HEK293 (cell line): ENCODE results near the gene NFATC2IP.

Source experiments
- ELK4 ChIP-seq: IDR thresholded peaks from 2 replicates; pipeline ENCODE4 v1.6.1; 2011; ENCODE audit warnings: mild to moderate bottlenecking, low read depth, low read length, borderline replicate concordance
- FEZF1 ChIP-seq: fragments of 450-650 bp; formaldehyde crosslinking; IDR thresholded peaks from 2 replicates; pipeline ENCODE4 v1.5.1; 2016; ENCODE audit warnings: missing biosample characterization, missing genetic modification characterization
- KLF8 ChIP-seq: fragments of 450-650 bp; formaldehyde crosslinking; IDR thresholded peaks from 2 replicates; pipeline ENCODE4 v1.5.1; 2016; ENCODE audit warnings: missing biosample characterization, missing genetic modification characterization
- MEIS1 ChIP-seq: sonication (generic); formaldehyde crosslinking; IDR thresholded peaks from 2 replicates; pipeline ENCODE4 v1.8.1; 2022; ENCODE audit warnings: missing genetic modification reagents, mild to moderate bottlenecking, borderline replicate concordance
- TSHZ1 ChIP-seq: fragments of 450-650 bp; formaldehyde crosslinking; IDR thresholded peaks from 2 replicates; pipeline ENCODE4 v1.5.1; 2016; ENCODE audit warnings: missing biosample characterization, missing genetic modification characterization, borderline replicate concordance
- YY2 ChIP-seq: fragments of 450-650 bp; formaldehyde crosslinking; IDR thresholded peaks from 2 replicates; pipeline ENCODE4 v1.5.1; 2016; ENCODE audit warnings: missing biosample characterization, missing genetic modification characterization
- ZBTB21 ChIP-seq: fragments of 450-650 bp; formaldehyde crosslinking; IDR thresholded peaks from 2 replicates; pipeline ENCODE4 v1.5.1; 2017; ENCODE audit warnings: missing biosample characterization, missing genetic modification characterization
- ZFP3 ChIP-seq: fragments of 450-650 bp; formaldehyde crosslinking; IDR thresholded peaks from 2 replicates; pipeline ENCODE4 v1.5.1; 2016; ENCODE audit warnings: low read depth, missing biosample characterization, missing genetic modification characterization
- ZIC2 ChIP-seq: fragments of 450-650 bp; formaldehyde crosslinking; IDR thresholded peaks from 2 replicates; pipeline ENCODE4 v1.5.1; 2016; ENCODE audit warnings: missing biosample characterization, missing genetic modification characterization
- ZNF146 ChIP-seq: fragments of 450-650 bp; formaldehyde crosslinking; IDR thresholded peaks from 2 replicates; pipeline ENCODE4 v1.5.1; 2016; ENCODE audit warnings: missing biosample characterization, missing genetic modification characterization
- ZNF169 ChIP-seq: fragments of 450-650 bp; formaldehyde crosslinking; IDR thresholded peaks from 2 replicates; pipeline ENCODE4 v1.5.1; 2016; ENCODE audit warnings: missing biosample characterization, missing genetic modification characterization
- ZNF292 ChIP-seq: fragments of 450-650 bp; formaldehyde crosslinking; IDR thresholded peaks from 2 replicates; pipeline ENCODE4 v1.5.1; 2016; ENCODE audit warnings: low read depth, missing biosample characterization, missing genetic modification characterization, borderline replicate concordance
- ZNF302 ChIP-seq: fragments of 450-650 bp; formaldehyde crosslinking; IDR thresholded peaks from 2 replicates; pipeline ENCODE4 v1.5.1; 2016; ENCODE audit warnings: missing biosample characterization, missing genetic modification characterization, low read depth
- ZNF311 ChIP-seq: fragments of 450-650 bp; formaldehyde crosslinking; IDR thresholded peaks from 2 replicates; pipeline ENCODE4 v1.5.1; 2017; ENCODE audit warnings: missing biosample characterization, missing genetic modification characterization, borderline replicate concordance
- ZNF354C ChIP-seq: fragments of 450-650 bp; formaldehyde crosslinking; IDR thresholded peaks from 2 replicates; pipeline ENCODE4 v1.5.1; 2016; ENCODE audit warnings: missing biosample characterization, missing genetic modification characterization, low read depth, borderline replicate concordance
- ZNF362 ChIP-seq: fragments of 450-650 bp; formaldehyde crosslinking; IDR thresholded peaks from 2 replicates; pipeline ENCODE4 v1.5.1; 2016; ENCODE audit warnings: missing biosample characterization, missing genetic modification characterization
- ZNF426 ChIP-seq: fragments of 450-650 bp; formaldehyde crosslinking; IDR thresholded peaks from 2 replicates; pipeline ENCODE4 v1.5.1; 2017; ENCODE audit warnings: missing biosample characterization, missing genetic modification characterization, mild to moderate bottlenecking, inconsistent platforms, moderate library complexity
- ZNF488 ChIP-seq: fragments of 450-650 bp; formaldehyde crosslinking; IDR thresholded peaks from 2 replicates; pipeline ENCODE4 v1.5.1; 2016; ENCODE audit warnings: missing biosample characterization, missing genetic modification characterization
- ZNF501 ChIP-seq: fragments of 450-650 bp; formaldehyde crosslinking; IDR thresholded peaks from 2 replicates; pipeline ENCODE4 v1.5.1; 2016; ENCODE audit warnings: missing biosample characterization, missing genetic modification characterization
- ZNF585B ChIP-seq: fragments of 450-650 bp; formaldehyde crosslinking; IDR thresholded peaks from 2 replicates; pipeline ENCODE4 v1.5.1; 2016; ENCODE audit warnings: missing biosample characterization, missing genetic modification characterization
- ZNF791 ChIP-seq: fragments of 450-650 bp; formaldehyde crosslinking; IDR thresholded peaks from 2 replicates; pipeline ENCODE4 v1.5.1; 2016; ENCODE audit warnings: missing biosample characterization, missing genetic modification characterization
- ZSCAN18 ChIP-seq: fragments of 450-650 bp; formaldehyde crosslinking; IDR thresholded peaks from 2 replicates; pipeline ENCODE4 v1.5.1; 2016; ENCODE audit warnings: missing biosample characterization, missing genetic modification characterization
- TF ChIP-seq, protein P1 (sequence below): fragments of 450-650 bp; formaldehyde crosslinking; IDR thresholded peaks from 2 replicates; pipeline ENCODE4 v1.5.1; 2016; ENCODE audit warnings: missing biosample characterization, missing genetic modification characterization
- TF ChIP-seq, protein P2 (sequence below): fragments of 450-650 bp; formaldehyde crosslinking; IDR thresholded peaks from 2 replicates; pipeline ENCODE4 v1.5.1; 2016; ENCODE audit warnings: missing biosample characterization, missing genetic modification characterization
- TF ChIP-seq, protein P3 (sequence below): fragments of 450-650 bp; IDR thresholded peaks from 2 replicates; pipeline ENCODE4 v1.5.1; 2018; ENCODE audit warnings: missing biosample characterization, mild to moderate bottlenecking, missing genetic modification characterization

The NFATC2IP gene

DNA sequence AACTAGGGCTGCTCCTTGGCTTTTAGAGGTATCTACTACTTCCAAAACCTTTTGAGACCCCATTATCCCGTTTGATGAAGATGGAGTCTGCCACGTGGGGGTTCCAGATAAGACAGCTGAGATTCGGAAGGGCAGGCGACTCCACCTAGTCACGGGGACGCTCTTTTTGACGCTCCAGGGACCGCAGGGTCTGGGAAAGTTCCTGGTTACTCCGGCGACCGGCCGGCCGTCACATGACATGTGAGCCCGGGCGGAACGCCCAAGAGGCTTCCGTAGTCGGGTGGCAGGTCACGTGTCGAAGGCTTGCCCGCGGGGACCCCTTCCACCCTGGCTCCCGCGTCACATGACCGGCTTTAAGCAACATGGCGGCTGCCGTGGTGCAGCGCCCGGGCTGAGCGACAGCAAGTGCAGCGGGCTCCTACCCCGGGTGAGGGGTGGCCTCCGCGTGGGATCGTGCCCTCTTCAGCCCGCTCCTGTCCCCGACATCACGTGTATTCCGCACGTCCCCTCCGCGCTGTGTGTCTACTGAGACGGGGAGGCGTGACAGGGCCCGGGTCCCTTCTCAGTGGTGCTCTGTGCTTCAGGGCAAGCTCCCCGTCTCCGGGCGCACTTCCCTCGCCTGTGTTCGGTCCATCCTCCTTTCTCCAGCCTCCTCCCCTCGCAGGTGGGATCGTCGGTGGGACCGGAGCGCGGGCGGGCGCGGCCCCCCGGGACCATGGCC, 23.9 kb downstream of the NFATC2IP start, which contains the start of gene SPNS1 (continued):
- TF ChIP-seq ZNF311 = no peak
- peak; percentile 99 for TF ChIP-seq YY2
- TF ChIP-seq ZNF791 (tag by site-specific recombination) = no peak
- no peak for TF ChIP-seq MEIS1 (CRISPR knock-in tag)
- TF ChIP-seq ZNF362 (tag by site-specific recombination) = no peak
- TF ChIP-seq ZBTB21 (tag by site-specific recombination) = peak; percentile 80
- TF ChIP-seq ZNF169 (tag by site-specific recombination) = no peak
- TF ChIP-seq, protein P1, sequence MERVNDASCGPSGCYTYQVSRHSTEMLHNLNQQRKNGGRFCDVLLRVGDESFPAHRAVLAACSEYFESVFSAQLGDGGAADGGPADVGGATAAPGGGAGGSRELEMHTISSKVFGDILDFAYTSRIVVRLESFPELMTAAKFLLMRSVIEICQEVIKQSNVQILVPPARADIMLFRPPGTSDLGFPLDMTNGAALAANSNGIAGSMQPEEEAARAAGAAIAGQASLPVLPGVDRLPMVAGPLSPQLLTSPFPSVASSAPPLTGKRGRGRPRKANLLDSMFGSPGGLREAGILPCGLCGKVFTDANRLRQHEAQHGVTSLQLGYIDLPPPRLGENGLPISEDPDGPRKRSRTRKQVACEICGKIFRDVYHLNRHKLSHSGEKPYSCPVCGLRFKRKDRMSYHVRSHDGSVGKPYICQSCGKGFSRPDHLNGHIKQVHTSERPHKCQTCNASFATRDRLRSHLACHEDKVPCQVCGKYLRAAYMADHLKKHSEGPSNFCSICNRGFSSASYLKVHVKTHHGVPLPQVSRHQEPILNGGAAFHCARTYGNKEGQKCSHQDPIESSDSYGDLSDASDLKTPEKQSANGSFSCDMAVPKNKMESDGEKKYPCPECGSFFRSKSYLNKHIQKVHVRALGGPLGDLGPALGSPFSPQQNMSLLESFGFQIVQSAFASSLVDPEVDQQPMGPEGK (tag by site-specific recombination) = peak; percentile 89
- TF ChIP-seq ZNF585B (tag by site-specific recombination) = no peak
- no peak for TF ChIP-seq ELK4
- TF ChIP-seq TSHZ1 (tag by site-specific recombination) = no peak; the same call in 1 of the 2 replicates
- TF ChIP-seq, protein P2, sequence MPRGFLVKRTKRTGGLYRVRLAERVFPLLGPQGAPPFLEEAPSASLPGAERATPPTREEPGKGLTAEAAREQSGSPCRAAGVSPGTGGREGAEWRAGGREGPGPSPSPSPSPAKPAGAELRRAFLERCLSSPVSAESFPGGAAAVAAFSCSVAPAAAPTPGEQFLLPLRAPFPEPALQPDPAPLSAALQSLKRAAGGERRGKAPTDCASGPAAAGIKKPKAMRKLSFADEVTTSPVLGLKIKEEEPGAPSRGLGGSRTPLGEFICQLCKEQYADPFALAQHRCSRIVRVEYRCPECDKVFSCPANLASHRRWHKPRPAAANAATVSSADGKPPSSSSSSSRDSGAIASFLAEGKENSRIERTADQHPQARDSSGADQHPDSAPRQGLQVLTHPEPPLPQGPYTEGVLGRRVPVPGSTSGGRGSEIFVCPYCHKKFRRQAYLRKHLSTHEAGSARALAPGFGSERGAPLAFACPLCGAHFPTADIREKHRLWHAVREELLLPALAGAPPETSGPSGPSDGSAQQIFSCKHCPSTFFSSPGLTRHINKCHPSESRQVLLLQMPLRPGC = peak; percentile 83; the same call in 1 of the 2 replicates
- TF ChIP-seq ZNF302 (tag by site-specific recombination) = no peak
- TF ChIP-seq, protein P3, sequence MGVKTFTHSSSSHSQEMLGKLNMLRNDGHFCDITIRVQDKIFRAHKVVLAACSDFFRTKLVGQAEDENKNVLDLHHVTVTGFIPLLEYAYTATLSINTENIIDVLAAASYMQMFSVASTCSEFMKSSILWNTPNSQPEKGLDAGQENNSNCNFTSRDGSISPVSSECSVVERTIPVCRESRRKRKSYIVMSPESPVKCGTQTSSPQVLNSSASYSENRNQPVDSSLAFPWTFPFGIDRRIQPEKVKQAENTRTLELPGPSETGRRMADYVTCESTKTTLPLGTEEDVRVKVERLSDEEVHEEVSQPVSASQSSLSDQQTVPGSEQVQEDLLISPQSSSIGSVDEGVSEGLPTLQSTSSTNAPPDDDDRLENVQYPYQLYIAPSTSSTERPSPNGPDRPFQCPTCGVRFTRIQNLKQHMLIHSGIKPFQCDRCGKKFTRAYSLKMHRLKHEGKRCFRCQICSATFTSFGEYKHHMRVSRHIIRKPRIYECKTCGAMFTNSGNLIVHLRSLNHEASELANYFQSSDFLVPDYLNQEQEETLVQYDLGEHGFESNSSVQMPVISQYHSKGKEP = peak; percentile 66; the same call in 1 of the 2 replicates
- 0 out of 2 replicates have a peak, but pooled peaks have one; percentile 53 for TF ChIP-seq ZSCAN18 (tag by site-specific recombination)
- peak; percentile 35; the same call in 1 of the 2 replicates for TF ChIP-seq ZNF146 (tag by site-specific recombination)
- TF ChIP-seq ZNF488 (tag by site-specific recombination) = no peak
- TF ChIP-seq ZNF426 (tag by site-specific recombination) = no peak
- TF ChIP-seq FEZF1 (tag by site-specific recombination) = peak; percentile 33; the same call in 1 of the 2 replicates
- no peak for TF ChIP-seq ZNF292 (tag by site-specific recombination)
- no peak; the same call in 1 of the 2 replicates for TF ChIP-seq ZIC2 (tag by site-specific recombination)
- TF ChIP-seq KLF8 (tag by site-specific recombination) = peak; percentile 92
- no peak for TF ChIP-seq ZFP3
- TF ChIP-seq ZNF501 (tag by site-specific recombination) = peak; percentile 79; the same call in 1 of the 2 replicates
- no peak for TF ChIP-seq ZNF354C (tag by site-specific recombination)
